HG02884 (cell line): ENCODE results near the gene PRKAR1B.
A peak's percentile ranks its signal among the peaks of the same experiment; 100 is the strongest.

Experiments used
- ATAC-seq: cut with Tn5 transposase; IDR thresholded peaks from one replicate; pipeline ENCODE4 v1.9.1; 2021; ENCODE audit warnings: mild to moderate bottlenecking, moderate library complexity; ENCODE audit not compliant: unreplicated experiment

Gene PRKAR1B

GRCh38 chr7:607938-608337 is 119.1 kb downstream of the PRKAR1B start:
- no peak for ATAC-seq

DNA sequence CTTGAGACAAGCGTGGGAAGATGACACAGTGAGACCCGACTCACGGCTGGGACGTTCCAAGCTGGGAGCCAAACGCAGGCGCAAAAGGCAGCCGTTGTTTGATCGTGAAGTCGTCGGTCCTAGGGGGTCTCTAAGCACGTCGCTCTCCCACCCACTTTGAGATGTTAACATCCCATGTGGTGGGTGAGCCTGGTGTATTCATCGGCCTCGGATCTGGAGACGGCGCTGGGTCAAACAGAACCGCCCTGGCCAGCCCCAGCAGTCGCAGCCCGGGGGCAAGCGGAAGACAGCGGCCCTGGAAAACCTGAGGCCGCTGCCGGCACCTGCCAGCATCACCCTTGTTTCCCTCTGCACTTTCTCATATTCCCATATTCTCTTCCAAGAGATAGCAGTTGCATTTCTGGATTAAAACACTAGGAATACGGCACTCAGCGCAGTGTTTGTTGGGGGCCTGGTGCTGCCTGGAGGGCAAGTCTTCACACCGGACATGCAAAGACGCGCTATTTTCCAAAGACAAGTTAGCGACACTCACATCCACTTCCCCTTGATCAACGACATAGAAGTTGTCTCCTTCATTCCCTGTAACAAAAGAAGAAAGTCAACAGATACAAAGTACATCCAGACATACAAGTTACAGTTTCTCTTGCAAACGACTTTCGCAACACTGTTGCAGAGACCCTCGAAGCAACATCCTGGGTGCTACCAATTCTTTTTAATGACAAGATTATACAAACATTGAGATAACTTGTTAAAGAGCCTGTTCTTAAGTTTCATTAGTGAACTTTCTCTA is 121.2 kb downstream of the PRKAR1B start:
- no peak for ATAC-seq

DNA sequence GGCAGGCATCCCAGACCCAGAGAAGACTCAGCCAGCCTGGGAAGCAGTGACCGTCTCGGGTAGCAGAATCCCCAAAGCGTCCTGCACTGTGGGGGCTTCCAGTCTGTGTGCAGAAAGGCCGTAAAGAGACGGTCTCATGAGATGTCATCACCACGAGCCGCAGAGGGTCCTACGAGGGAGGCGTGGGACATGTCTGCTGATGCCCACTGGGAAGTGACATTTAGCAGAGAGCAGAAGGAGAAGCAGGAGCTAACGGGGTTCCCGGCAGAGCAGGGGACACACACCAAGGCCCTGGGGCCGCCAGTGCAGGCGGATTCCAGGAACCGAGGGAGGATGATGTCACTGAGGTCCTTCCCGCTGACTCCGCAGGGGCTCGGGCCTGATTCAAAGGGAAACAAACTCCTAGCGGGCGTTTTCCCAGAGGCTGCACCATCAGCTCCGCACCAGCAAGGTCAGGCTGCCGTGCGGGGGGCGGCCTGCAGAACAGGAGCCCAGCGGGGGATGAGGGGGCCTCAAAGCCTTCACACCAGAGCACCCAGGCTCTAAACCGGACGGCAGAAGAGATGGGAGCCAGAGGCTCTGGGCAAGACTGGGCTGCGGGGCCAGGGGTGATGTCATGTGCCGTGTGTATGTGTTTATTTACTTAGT is 122.1 kb downstream of the PRKAR1B start:
- ATAC-seq: no peak

DNA sequence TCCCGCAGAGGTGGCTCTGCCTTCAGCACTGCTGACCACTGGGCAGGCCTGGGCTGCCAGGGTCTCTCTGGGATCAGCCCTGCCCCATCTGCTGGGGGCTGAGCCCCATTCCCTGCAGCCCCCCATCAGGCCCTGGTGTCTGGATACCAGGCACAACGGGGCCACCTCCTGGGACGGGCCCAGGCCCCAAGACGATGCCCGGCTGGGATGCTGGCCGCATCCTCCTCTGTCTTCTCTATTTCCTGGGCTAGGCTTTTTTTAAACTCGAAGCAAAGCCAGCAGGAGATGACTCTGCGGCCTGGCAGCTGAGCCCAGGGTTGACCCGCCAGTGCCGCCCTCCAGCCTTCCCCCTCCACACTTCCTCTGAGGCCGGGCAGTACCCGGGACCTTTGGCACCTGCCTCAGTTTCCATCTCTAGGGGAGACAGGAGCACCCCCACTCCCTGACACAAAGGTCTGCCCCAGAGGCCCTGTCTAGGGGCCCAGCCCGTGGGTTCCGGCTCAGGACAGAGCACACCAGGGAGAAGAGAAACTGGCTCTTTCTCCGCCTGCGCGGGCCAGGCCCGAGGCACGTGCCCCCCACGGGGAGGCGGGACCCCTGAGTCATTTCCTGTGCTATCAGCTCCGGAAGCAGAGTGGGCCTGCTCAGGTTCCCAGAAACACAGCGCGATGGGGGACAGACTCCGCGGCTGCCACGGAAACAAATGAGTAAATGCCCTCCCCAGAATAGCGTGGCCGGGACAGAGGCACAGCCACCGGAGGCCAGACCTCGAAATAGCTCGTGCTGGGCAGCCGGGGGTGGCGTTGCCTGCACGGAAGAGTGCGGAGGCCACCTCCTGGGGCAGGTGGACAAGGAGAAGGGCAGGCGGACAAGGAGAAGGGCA is 122.8 kb downstream of the PRKAR1B start:
- ATAC-seq: peak; percentile 78

DNA sequence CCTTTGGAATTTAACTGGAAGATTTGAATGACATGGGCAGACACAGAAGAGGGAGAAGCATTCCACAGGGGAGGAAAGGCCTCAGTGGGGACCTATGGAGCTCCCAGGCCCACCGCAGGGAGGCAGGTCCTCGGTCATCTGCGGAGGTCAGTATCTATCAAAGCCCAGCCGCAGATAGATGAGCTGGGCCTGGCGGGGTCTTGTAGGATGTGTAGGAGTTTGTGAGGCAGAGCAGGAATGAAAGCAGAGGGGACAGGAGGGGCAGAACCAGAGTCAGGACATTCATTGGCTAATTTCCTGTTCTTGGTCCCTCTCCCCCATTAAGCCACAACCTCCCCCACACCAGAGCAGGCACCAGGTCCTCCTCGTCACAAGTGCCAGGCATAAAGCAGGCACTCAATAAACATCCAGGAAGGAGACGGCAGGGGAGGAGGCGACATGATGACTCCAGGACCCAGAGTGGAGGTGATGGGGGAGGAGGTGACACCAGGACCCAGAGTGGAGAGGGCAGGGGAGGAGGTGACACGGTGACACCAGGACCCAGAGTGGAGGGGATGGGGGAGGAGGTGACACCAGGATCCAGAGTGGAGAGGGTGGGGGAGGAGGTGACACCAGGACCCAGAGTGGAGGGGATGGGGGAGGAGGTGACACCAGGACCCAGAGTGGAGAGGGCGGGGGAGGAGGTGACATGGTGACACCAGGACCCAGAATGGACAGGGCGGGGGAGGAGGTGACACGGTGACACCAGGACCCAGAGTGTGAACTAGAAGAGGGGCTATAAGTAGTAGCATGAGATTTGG is 123.7 kb downstream of the PRKAR1B start:
- ATAC-seq: no peak

GRCh38 chr7:602341-603141 is 124.5 kb downstream of the PRKAR1B start:
- ATAC-seq: no peak

- ATAC-seq: peak; percentile 44
Measured at GRCh38 chr7:601595-602340, 125.3 kb downstream of the PRKAR1B start.

DNA sequence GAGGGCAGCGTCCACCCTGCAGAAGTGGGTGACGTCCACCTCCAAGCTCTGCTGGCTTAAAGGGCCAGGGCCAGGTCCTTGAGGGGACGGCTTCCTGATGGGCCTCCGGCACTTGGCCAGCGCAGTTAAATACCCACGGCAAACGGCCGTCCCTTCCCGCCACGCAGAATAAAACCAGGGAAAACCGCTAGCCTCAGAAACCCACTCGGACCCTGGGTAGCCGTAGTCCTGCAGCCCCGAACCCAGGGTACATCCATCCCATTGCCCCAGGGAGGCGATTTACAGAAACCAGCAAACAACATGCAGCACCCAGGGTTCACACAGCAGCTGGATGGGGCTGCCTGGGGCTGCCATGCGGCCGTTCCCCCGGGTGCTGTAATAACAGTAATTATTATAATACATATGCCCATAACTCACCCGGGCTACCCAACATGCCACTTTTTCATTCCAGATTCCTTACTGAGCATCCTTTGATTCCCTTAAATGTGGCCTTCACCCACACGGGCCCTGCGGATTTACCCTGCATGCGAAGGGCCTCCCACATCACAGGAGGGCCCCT is 126.0 kb downstream of the PRKAR1B start:
- ATAC-seq: no peak

DNA sequence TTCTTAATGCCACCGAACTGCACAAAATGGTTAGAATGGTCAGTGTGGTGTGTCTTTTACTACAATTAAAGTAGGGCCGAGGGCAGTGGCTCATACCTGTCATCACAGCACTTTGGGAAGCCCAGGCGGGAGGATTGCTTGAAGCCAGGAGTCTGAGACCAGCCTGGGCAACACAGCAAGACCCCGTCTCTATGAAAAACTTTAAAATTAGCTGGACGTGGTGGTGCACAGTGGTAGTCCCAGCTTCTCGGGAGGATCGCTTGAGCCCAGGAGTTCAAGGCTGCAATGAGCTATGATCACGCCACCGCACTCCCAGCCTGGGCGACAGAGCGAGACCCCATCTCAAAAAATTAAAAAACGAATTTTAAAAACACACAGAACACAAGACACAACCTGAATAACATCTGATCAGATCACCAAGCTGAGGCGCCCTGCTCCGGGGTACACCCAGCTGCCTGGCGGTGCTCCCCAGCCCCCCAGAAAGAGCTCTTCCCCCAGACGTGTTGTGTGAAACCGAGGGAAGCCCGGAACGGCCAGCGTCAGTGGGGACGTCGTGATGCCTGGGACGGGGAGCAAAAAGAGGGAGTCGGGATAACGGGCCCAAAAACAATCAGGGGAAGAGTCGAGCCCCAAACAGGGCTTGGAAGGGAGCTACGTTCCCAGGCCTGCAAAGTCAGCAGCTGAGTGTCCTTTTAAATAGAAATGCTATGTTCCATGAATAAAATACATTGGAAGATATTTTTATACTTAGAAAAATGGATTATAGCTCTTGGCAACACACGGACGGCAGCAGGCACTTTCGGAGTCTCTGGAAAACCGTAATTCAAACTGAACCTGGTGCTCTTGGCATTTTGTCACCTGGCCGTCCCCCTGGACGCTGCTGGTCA is 126.7 kb downstream of the PRKAR1B start:
- no peak for ATAC-seq

- ATAC-seq: no peak
Measured at GRCh38 chr7:598899-599298, 128.2 kb downstream of the PRKAR1B start.

DNA sequence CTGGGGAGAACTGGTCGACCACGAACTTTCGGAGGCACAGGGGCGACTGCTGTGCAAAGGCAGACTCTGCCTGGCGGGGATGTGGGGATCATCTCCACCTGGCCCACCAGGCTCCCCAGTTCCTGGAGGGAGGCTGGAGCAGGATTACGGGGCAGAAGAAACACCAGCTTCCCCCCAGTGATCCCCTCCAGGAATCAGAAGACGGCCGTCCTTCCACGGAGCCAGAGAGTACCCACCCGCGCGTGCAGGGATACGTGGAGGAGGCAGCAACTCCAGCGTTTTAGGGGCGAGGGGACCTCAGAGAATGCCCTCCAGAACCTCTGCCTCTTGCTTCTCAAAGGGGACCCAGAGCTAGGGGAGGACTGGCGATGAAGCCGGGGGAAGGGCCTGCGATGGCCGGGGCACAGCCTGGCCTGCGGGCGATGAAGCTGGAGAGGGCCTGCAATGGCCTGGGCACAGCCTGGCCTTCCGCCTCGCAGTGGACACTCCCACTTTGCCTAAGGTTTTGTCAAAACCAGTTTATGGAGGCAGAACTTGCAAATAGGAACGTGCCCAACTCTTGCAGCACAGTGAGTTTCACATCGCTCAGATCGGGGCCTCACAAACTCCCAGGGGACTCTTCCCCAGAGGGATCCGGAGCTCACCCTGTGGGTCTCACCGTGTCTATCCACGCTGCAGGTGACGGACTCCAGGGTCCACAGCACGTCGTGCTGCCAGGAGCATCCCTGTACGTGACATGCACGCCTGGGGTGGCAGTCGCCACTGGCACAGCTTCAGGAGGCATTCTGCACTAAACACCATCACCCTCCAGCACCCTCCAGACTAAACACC is 129.5 kb downstream of the PRKAR1B start:
- no peak for ATAC-seq

DNA sequence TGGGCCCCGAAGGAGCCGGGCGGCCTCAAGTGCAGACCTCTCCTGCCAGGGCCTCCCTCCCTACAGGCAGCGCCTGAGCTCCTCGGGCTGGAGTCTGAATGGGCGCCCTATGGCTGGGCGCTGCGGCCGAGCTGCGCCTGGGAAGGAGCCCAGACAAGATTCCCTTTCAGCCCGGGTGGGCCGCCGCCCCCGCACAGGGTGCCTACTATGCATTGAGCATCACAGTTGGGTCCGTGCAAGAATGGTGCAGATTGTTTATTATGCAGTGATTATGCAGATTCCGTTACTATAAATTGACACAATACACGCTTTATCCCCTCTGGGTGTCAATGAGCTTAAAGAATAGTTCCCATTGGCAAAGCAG is 130.3 kb downstream of the PRKAR1B start:
- ATAC-seq: no peak

DNA sequence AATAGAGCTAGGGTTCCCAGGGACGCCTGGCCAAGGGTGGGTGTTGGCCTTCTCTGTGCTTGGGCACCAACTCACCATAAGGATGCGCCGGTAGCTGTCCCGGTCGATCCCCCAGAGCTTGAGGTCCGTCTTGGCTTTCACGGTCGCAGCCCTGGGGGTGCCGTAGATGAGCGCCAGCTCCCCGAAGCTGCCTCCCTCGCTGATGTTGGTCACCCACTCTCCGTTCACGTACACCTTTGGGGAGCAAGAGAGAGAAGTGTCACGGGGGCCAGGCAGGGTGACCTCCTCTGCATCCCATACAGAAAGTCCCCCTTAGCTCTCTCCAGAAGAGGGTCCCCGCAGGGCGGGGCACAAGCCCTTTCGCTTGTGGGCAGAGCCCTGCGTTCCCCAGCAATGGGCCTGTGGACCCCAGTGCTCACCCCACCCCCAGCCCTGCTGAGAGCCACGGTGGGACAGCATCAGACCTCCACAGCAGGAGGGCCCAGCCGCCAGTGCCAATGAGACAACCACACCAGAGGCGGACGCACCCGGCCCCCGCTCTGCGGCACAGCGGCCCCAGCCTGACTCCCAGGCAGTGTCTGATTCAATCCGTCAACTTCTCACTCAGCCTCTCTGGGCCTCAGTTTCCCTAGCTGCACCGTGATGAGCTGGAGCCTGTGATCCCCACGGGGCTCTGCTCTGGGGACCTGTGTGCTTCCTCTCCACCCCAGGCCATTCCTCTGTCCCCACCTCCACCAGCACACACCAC is 130.8 kb downstream of the PRKAR1B start:
- ATAC-seq: no peak

DNA sequence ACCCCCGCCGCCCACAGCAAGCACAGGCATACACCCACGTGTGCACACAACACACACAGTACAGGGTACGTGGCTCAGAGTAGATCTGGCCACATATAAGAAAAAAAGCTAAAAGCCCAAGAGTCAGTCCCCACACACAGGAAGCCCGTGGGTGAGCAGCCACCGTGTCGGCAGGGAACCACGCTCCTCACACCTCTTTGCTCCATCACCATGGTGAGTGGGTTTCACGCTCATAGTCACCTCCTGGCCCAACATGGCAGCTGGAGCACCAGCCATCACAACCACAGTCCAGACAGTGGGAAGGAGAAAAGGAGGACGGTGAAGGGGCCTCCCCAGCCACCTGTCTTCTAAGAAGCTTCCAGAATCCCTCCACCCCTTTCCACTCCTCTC is 131.5 kb downstream of the PRKAR1B start:
- no peak for ATAC-seq

- no peak for ATAC-seq
Measured at GRCh38 chr7:594920-595620, 132.0 kb downstream of the PRKAR1B start.
